ENCODE measurements around the gene KIFC1.

The KIFC1 gene

GRCh38 chr6:33454009-33454946 lies 62.7 kb downstream of the KIFC1 start, which contains the start of gene ZBTB9:
TSS of gene ZBTB9 (plus strand) at chr6:33454576. CDS start at chr6:33455101, 525 bp downstream.
- Mint-ChIP-seq H3K4me1 (peaks cover 54% of the 10 kb centered on the region), H3K27me3 (no peaks in the 10 kb centered on the region), H3K27ac (peak within 1 kb of the TSS; percentile 93 to 95), H3K4me3 (peak within 1 kb of the TSS; percentile 93 to 97), H3K9me3 (no peaks in the 10 kb centered on the region)
- peak; percentile 92 to 96 for DNase-seq
- ATAC-seq = peak; percentile 99

- Mint-ChIP-seq H3K4me3 (peak overlapping the region; percentile 93 to 97), H3K27me3 (no peaks in the 10 kb centered on the region), H3K9me3 (no peaks in the 10 kb centered on the region), H3K4me1 (peaks cover 54% of the 10 kb centered on the region), H3K27ac (peak overlapping the region; percentile 34 to 95)
- DNase-seq = no peak
- no peak for ATAC-seq
Observed at GRCh38 chr6:33455051-33455450, 63.4 kb downstream of the KIFC1 start.

- Mint-ChIP-seq H3K27me3 (no peaks in the 10 kb centered on the region), H3K27ac (peak overlapping the region; percentile 7 to 85), H3K9me3 (no peaks in the 10 kb centered on the region), H3K4me3 (peak overlapping the region in 1 of 2 donors; percentile 93), H3K4me1 (peaks cover 47% of the 10 kb centered on the region)
- ATAC-seq = no peak
- no peak for DNase-seq
Observed at GRCh38 chr6:33456156-33456555, 64.5 kb downstream of the KIFC1 start.

- H3K27ac Mint-ChIP-seq = no peak overlapping the region
- H3K4me3 Mint-ChIP-seq = no peak overlapping the region
- no peaks in the 10 kb centered on the region for H3K27me3 Mint-ChIP-seq
- peaks cover 28% of the 10 kb centered on the region for H3K4me1 Mint-ChIP-seq
- no peaks in the 10 kb centered on the region for H3K9me3 Mint-ChIP-seq
- no peak for ATAC-seq
- no peak for DNase-seq
Observed at GRCh38 chr6:33458676-33459075, 67.1 kb downstream of the KIFC1 start.

GRCh38 chr6:33459226-33459625 lies 67.6 kb downstream of the KIFC1 start:
- H3K9me3 Mint-ChIP-seq = no peaks in the 10 kb centered on the region

More at GRCh38 chr6:33459226-33459625, 67.6 kb downstream of the KIFC1 start:
- no peaks in the 10 kb centered on the region for H3K27me3 Mint-ChIP-seq
- no peak overlapping the region for H3K4me3 Mint-ChIP-seq
- no peak overlapping the region for H3K27ac Mint-ChIP-seq
- H3K4me1 Mint-ChIP-seq = peaks cover 24% of the 10 kb centered on the region
- ATAC-seq (no peak), DNase-seq (no peak)

All from stimulated activated naive CD8-positive, alpha-beta T cell treated with anti-CD3 and anti-CD28 coated beads, Interleukin-15, amount 100 ng/mL, for 72 hours (primary cell).